ENCODE measurements around the gene DNM3.
"Not testable (repeated sequence)": the region's sequence is repeated elsewhere in the genome, so short reads cannot be mapped to it uniquely, and the experiment has no call there.

The DNM3 gene

DNA sequence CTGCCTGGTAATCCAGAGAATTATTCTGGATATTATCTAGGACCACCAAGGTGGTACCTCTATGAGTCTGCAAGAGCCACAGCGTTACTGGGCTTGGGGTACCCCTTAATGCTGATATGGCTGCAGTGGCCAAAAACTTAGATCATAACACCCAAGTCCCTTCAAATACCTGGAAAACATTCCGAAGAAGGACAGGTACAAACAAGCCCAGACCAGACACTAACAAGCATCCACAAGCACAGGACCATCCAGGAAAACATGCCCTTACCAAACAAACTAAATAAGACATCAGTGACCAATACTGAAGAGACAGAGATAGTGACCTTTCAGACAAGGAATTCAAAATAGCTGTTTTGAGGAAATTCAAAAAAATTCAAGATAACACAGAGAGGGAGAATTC lies 582.0 kb downstream of the DNM3 start:
- no peak for DNase-seq (ENCODE audit: low read depth, low spot score)
- TF ChIP-seq FOXP2 (optimal IDR thresholded peaks at IDR 0.05; ENCODE audit: control extremely low read depth, extremely low read length, insufficient read depth) (no peak), POLR2AphosphoS5 (IDR thresholded peaks at IDR 0.05; ENCODE audit: borderline replicate concordance, low read depth, low read length) (no peak), EZH2 (IDR thresholded peaks at IDR 0.05) (no peak)

DNA sequence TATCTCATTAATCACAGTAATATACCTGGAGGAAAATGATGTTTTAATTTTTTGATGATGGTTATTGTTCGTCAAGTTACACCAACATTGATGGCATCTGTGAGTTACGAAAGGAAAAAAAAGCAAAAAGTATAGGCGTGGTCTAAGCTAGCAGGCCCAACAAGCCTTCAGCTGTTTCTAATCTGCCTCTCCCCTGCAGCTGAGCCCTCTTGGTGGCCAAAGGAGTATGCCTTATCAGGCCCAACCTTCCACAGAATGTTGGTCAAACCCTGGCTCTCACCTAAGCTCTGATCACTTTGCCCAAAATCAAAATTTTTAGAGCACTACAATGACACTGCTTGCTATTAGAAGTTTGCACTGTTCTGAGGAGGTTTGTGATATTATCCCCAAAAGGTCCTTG lies 584.0 kb downstream of the DNM3 start:
- no peaks in the 10 kb centered on the region for H3K9me3 ChIP-seq (ENCODE audit: low read depth, low read length)
- DNase-seq (ENCODE audit: low read depth, low spot score), result no peak
- no peak overlapping the region for H3K9ac ChIP-seq (ENCODE audit: insufficient read length)
- H3K27ac ChIP-seq, result no peak overlapping the region
- no peak for TF ChIP-seq EZH2 (IDR thresholded peaks at IDR 0.05)
- TF ChIP-seq FOXP2 (optimal IDR thresholded peaks at IDR 0.05; ENCODE audit: control extremely low read depth, extremely low read length, insufficient read depth), result no peak
- H3K36me3 ChIP-seq (ENCODE audit: insufficient read depth, low read length), result no peaks in the 10 kb centered on the region
- H3K4me3 ChIP-seq, result no peak overlapping the region

More for the DNA sequence above, 582.0 kb downstream of the DNM3 start:
- no peak overlapping the region for H3K4me3 ChIP-seq
- no peak overlapping the region for H3K9ac ChIP-seq (ENCODE audit: insufficient read length)
- no peak overlapping the region for H3K27ac ChIP-seq
- H3K9me3 ChIP-seq (ENCODE audit: low read depth, low read length), result no peaks in the 10 kb centered on the region
- H3K36me3 ChIP-seq (ENCODE audit: insufficient read depth, low read length), result no peaks in the 10 kb centered on the region

DNA sequence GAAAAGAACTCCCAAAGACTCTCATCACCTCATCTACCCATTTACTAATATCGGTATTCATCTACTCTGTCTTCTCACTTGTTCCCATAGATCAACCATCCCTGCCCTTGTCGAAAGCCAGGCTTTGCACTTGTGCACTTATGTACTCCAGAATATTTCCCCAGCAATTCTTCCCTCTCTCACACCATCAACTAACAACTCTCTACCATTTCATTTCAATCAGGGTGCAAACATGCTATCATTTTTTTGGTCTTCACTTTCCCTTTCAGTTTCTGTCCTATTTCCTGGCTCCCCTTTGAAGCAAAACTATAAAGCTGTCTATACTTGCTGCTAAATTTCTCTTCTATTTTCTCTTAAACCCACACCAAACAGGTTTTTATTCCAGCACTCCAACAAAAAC lies 585.9 kb downstream of the DNM3 start:
- Histone ChIP-seq H3K9me3 (ENCODE audit: low read depth, low read length) (no peaks in the 10 kb centered on the region), H3K9ac (ENCODE audit: insufficient read length) (no peak overlapping the region), H3K27ac (no peak overlapping the region), H3K4me3 (no peak overlapping the region), H3K36me3 (ENCODE audit: insufficient read depth, low read length) (no peaks in the 10 kb centered on the region)
- DNase-seq (ENCODE audit: low read depth, low spot score), result no peak
- TF ChIP-seq EZH2 (IDR thresholded peaks at IDR 0.05), result no peak
- no peak for TF ChIP-seq POLR2AphosphoS5 (IDR thresholded peaks at IDR 0.05; ENCODE audit: borderline replicate concordance, low read depth, low read length)
- no peak for TF ChIP-seq FOXP2 (optimal IDR thresholded peaks at IDR 0.05; ENCODE audit: control extremely low read depth, extremely low read length, insufficient read depth)

DNA sequence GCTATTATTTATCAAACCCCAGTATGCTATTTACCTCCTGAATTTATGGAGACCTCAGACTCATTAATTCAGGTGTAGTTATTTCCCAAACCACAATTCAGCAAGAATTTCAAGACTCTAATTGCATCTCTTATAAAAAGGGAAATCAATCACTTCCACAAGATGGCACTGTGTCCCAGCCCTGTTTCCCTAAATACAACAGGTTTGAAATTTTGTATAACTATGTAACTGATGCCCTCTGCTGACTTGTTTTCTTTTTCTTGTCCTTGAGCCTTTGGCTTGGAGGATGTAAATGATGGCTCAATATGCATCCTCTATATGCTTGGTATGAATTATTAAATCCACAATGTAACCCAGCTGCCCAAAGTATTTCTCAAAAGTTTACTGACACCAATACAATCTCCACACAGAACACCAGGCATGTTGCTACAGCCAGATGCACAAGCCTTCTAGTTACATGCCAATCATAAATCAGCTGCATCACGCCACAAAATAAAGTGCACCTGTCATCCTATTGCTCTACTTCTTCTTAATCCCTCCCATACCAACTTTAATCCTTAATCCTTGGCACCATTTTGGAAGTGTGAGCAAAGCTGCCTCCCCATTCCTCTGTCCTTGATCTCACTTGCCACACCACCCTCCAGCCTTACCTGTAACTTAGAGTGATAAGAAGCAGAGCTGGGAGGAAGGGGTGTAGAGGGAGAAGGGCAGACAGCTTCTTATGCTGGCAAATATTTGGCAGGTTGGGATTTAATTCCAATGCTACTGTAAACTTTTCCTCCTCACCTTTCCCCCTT lies 588.2 kb downstream of the DNM3 start:
- no peak overlapping the region for H3K9ac ChIP-seq (ENCODE audit: insufficient read length)
- no peaks in the 10 kb centered on the region for H3K9me3 ChIP-seq (ENCODE audit: low read depth, low read length)
- no peak for TF ChIP-seq POLR2AphosphoS5 (IDR thresholded peaks at IDR 0.05; ENCODE audit: borderline replicate concordance, low read depth, low read length)
- TF ChIP-seq FOXP2 (optimal IDR thresholded peaks at IDR 0.05; ENCODE audit: control extremely low read depth, extremely low read length, insufficient read depth), result no peak
- TF ChIP-seq EZH2 (IDR thresholded peaks at IDR 0.05), result no peak
- H3K27ac ChIP-seq, result no peak overlapping the region
- H3K36me3 ChIP-seq (ENCODE audit: insufficient read depth, low read length), result no peaks in the 10 kb centered on the region
- peak; percentile 67 for DNase-seq (ENCODE audit: low read depth, low spot score)
- H3K4me3 ChIP-seq, result no peak overlapping the region

DNA sequence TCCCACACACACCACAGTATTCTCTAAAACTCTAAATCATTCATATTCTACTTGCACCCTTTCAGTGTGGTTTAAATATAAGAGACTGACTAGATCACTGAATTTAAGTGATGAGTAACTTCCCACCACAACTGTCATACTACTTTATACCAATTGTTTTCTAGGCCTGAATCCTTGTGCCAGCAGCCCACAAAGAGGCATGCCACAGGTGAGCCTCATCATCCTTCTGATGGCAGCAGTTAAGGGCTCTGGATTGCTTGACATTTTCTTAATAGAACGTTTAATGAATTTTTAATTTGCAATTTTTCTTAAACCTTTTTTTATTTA lies 588.8 kb downstream of the DNM3 start:
- DNase-seq (ENCODE audit: low read depth, low spot score), result no peak
- Histone ChIP-seq H3K9me3 (ENCODE audit: low read depth, low read length) (no peaks in the 10 kb centered on the region), H3K36me3 (ENCODE audit: insufficient read depth, low read length) (no peaks in the 10 kb centered on the region), H3K27ac (no peak overlapping the region), H3K9ac (ENCODE audit: insufficient read length) (no peak overlapping the region), H3K4me3 (no peak overlapping the region)
- TF ChIP-seq FOXP2 (optimal IDR thresholded peaks at IDR 0.05; ENCODE audit: control extremely low read depth, extremely low read length, insufficient read depth) (no peak), EZH2 (IDR thresholded peaks at IDR 0.05) (no peak), POLR2AphosphoS5 (IDR thresholded peaks at IDR 0.05; ENCODE audit: borderline replicate concordance, low read depth, low read length) (no peak)

DNA sequence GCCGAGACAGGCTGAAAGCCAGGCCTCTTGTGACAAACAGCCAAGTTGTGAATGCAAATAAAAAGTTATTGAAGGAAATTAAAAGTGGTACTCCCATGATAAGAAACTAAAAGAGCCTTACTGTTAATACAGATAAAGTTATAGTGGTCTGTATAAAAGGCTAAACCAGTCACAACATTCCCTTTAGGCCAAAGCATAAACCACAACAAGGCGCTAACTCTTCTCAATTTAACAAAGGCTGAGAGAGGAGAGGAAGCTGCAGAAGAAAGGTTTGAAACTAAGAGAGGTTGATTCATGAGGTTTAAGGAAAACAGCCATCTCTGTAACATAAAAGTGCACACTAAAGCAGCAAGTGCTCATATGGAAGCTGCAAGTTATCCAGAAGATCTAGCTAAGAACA lies 589.9 kb downstream of the DNM3 start:
- Histone ChIP-seq H3K9me3 (ENCODE audit: low read depth, low read length) (no peaks in the 10 kb centered on the region), H3K36me3 (ENCODE audit: insufficient read depth, low read length) (no peaks in the 10 kb centered on the region), H3K27ac (no peak overlapping the region), H3K4me3 (no peak overlapping the region), H3K9ac (ENCODE audit: insufficient read length) (no peak overlapping the region)
- TF ChIP-seq POLR2AphosphoS5 (IDR thresholded peaks at IDR 0.05; ENCODE audit: borderline replicate concordance, low read depth, low read length) (no peak), FOXP2 (optimal IDR thresholded peaks at IDR 0.05; ENCODE audit: control extremely low read depth, extremely low read length, insufficient read depth) (no peak), EZH2 (IDR thresholded peaks at IDR 0.05) (no peak)
- no peak for DNase-seq (ENCODE audit: low read depth, low spot score)

DNA sequence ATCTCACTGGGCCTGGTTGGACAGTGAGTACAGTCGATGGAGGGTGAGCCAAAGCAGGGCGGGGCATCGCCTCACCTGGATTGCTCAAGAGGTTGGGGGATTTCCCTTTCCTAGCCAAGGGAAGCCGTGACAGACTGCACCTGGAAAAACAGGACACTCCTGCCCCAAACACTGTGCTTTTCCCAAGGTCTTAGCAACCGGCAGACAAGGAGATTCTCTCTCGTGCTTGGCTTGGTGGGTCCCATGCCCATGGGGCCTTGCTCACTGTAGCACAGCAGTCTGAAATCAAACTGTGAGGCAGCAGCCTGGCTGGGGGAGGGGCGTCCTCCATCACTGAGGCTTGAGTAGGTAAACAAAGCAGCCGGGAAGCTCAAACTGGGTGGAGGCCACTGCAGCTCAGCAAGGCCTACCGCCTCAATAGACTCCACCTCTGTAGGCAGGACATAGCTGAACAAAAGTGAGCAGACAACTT lies 590.5 kb downstream of the DNM3 start:
- H3K27ac ChIP-seq, result no peak overlapping the region
- H3K9me3 ChIP-seq (ENCODE audit: low read depth, low read length), result no peaks in the 10 kb centered on the region
- no peak overlapping the region for H3K9ac ChIP-seq (ENCODE audit: insufficient read length)
- H3K36me3 ChIP-seq (ENCODE audit: insufficient read depth, low read length), result no peaks in the 10 kb centered on the region
- H3K4me3 ChIP-seq, result no peak overlapping the region
- DNase-seq (ENCODE audit: low read depth, low spot score), result no peak
- TF ChIP-seq EZH2 (IDR thresholded peaks at IDR 0.05) (no peak), POLR2AphosphoS5 (IDR thresholded peaks at IDR 0.05; ENCODE audit: borderline replicate concordance, low read depth, low read length) (no peak), FOXP2 (optimal IDR thresholded peaks at IDR 0.05; ENCODE audit: control extremely low read depth, extremely low read length, insufficient read depth) (no peak)

DNA sequence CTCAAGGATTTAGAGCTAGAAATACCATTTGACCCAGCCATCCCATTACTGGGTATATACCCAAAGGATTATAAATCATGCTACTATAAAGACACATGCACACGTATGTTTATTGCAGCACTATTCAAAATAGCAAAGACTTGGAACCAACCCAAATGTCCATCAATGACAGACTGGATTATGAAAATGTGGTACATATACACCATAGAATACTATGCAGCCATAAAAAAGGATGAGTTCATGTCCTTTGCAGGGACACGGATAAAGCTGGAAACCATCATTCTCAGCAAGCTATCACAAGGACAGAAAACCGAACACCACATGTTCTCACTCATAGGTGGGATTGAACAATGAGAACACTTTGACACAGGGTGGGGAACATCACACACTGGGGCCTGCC lies 595.9 kb downstream of the DNM3 start:
- not testable (repeated sequence) for H3K4me3 ChIP-seq; H3K9ac ChIP-seq (ENCODE audit: insufficient read length); H3K36me3 ChIP-seq (ENCODE audit: insufficient read depth, low read length); H3K27ac ChIP-seq; H3K9me3 ChIP-seq (ENCODE audit: low read depth, low read length); DNase-seq (ENCODE audit: low read depth, low spot score)

DNA sequence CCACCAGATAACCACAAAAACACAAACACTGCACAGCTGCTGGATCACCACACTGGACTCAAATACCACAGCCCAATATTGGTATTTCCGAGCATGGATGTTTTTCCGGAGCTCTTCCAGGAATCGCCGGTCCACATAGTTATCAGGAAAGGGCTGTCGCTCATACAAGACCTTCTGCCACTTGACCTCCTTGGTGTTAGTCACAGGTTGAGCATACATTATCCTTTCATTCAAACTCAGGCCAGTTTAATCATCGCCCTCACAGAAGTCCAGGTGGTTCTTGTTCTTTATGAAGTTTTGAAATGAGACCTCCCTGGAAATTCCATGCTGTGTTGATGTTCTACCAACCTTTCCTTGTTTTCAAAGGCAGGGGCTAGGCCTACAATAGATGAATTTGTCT lies 601.1 kb downstream of the DNM3 start:
- H3K4me3 ChIP-seq, result no peak overlapping the region
- H3K9me3 ChIP-seq (ENCODE audit: low read depth, low read length), result no peaks in the 10 kb centered on the region
- H3K27ac ChIP-seq, result no peak overlapping the region
- H3K9ac ChIP-seq (ENCODE audit: insufficient read length), result no peak overlapping the region
- TF ChIP-seq FOXP2 (optimal IDR thresholded peaks at IDR 0.05; ENCODE audit: control extremely low read depth, extremely low read length, insufficient read depth), result no peak
- TF ChIP-seq EZH2 (IDR thresholded peaks at IDR 0.05), result no peak
- no peak for TF ChIP-seq POLR2AphosphoS5 (IDR thresholded peaks at IDR 0.05; ENCODE audit: borderline replicate concordance, low read depth, low read length)
- H3K36me3 ChIP-seq (ENCODE audit: insufficient read depth, low read length), result peaks cover 9% of the 10 kb centered on the region; the same call in 1 of the 2 replicates
- DNase-seq (ENCODE audit: low read depth, low spot score), result no peak

Measured in SK-N-MC (cell line).